Measurements from ENCODE around the gene ABL1.
A peak's percentile ranks its signal among the peaks of the same experiment; 100 is the strongest.

Gene ABL1

GRCh38 chr9:130924448-130924788, 89.4 kb downstream of the ABL1 start:
- DNase-seq (ENCODE audit: low read depth) = no peak
- TF ChIP-seq, protein P1, sequence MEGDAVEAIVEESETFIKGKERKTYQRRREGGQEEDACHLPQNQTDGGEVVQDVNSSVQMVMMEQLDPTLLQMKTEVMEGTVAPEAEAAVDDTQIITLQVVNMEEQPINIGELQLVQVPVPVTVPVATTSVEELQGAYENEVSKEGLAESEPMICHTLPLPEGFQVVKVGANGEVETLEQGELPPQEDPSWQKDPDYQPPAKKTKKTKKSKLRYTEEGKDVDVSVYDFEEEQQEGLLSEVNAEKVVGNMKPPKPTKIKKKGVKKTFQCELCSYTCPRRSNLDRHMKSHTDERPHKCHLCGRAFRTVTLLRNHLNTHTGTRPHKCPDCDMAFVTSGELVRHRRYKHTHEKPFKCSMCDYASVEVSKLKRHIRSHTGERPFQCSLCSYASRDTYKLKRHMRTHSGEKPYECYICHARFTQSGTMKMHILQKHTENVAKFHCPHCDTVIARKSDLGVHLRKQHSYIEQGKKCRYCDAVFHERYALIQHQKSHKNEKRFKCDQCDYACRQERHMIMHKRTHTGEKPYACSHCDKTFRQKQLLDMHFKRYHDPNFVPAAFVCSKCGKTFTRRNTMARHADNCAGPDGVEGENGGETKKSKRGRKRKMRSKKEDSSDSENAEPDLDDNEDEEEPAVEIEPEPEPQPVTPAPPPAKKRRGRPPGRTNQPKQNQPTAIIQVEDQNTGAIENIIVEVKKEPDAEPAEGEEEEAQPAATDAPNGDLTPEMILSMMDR (conservative IDR thresholded peaks at IDR 0.05; ENCODE audit: low read depth, low read length) = no peak
- H3K4me3 ChIP-seq (ENCODE audit: low read depth, low read length) = no peak overlapping the region

DNA sequence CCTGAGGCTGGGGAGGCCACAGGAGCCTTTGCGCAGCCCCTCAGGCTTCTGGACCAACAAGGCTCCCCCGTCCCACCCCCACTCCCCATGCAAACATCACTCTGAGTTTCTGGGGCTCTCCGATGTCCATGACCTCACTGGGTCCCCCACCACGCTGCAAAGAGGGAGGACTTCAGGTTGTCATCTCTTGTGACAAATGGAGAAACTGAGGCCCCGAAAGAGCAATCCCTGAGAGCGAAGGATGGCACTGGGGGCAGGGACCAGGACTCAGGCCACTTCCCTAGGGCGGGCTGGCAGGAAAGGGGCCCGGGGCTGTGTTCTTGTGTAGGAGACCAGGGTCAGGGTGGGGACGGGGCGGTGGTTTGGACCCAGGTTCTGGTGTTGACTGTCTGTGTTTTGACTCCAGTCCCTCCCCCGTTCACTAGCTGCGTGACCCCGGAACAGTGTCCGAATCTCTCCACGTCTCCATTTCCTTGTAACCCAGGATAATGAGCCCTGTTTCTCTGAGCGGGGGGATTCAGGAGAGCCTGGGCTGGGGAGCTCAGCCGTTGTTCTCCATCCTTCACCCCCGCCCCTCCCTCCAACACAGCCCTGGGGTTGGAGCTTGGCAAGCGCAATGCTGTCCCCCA, 90.1 kb downstream of the ABL1 start:
- no peak for DNase-seq (ENCODE audit: low read depth)
- TF ChIP-seq, protein P1 (conservative IDR thresholded peaks at IDR 0.05; ENCODE audit: low read depth, low read length) = no peak
- no peak overlapping the region for H3K4me3 ChIP-seq (ENCODE audit: low read depth, low read length)

GRCh38 chr9:130927338-130927737, 92.3 kb downstream of the ABL1 start:
- no peak for DNase-seq (ENCODE audit: low read depth)
- H3K4me3 ChIP-seq (ENCODE audit: low read depth, low read length) = no peak overlapping the region
- TF ChIP-seq, protein P1 (conservative IDR thresholded peaks at IDR 0.05; ENCODE audit: low read depth, low read length) = no peak

DNA sequence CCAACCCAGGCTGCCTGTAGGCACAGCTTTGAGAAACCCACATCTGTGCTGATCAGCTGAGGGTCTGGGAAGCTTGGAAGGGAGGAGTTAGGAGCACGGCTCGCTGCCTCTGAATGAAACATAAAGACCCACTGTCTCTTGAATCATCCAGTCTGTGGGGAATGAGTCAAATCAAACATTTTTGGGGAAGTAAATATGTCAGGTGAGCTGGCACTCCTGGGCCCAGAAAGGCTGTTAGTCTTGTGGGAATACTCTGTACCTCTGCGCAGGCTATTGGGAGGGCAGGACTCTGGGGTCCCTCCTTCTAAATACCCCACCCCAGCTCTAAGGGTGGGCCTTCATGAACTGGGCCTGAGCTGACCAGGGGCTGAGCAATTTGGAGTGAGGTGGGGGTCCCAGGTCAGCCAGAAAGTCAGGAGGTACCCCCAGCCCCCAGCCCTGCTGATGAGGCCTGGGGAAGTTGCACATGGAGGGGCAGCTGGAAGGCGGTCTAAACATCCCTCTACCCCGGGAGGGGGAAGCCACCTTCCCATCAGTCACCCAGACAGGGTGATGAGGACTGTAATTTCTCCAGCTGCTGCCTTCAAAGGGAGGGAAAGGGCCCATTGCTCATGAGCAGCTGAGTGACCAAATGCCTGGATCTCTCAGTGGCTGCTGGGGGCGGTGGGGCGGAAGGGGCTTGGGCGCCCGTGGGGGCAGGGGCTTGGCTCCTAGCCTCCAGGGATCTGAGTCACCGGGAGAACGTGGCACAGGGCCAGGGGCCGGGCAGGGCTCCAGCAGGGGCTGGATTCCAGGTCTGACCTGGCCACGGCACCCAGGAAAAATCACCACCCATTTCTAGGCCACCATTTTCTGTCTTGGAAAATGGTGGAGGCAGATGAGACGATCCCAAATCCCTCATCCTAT, 93.2 kb downstream of the ABL1 start:
- TF ChIP-seq, protein P1 (conservative IDR thresholded peaks at IDR 0.05; ENCODE audit: low read depth, low read length) = no peak
- H3K4me3 ChIP-seq (ENCODE audit: low read depth, low read length) = no peak overlapping the region
- DNase-seq (ENCODE audit: low read depth) = peak; percentile 42

DNA sequence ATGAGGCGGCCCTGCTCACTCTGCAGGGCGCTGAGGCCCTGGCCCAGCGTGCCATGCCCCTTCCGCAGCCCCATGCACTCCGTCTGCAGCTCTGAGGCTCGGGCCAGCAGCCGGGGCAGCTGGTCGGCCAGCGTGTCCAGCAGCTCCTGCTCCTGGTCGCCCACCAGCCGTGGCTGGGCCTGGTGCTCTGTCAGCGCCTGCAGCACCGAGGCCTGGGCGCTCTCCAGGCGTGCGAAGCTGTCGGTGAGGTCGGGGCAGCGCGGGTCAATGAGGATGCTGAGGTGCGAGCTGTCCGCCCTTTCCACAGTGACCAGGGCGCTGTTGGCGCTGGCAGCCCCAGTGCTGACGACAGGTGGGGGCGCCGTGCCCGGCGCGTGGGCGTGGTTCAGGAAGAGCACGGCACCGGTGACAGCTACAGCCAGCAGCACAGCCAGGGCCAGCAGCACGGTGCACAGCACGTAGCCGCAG, 94.6 kb downstream of the ABL1 start:
- no peak overlapping the region for H3K4me3 ChIP-seq (ENCODE audit: low read depth, low read length)
- TF ChIP-seq, protein P1 (conservative IDR thresholded peaks at IDR 0.05; ENCODE audit: low read depth, low read length) = no peak
- DNase-seq (ENCODE audit: low read depth) = no peak

GRCh38 chr9:130930132-130930803, 95.2 kb downstream of the ABL1 start:
- no peak overlapping the region for H3K4me3 ChIP-seq (ENCODE audit: low read depth, low read length)
- TF ChIP-seq, protein P1 (conservative IDR thresholded peaks at IDR 0.05; ENCODE audit: low read depth, low read length) = no peak
- DNase-seq (ENCODE audit: low read depth) = no peak
